Small intestine (tissue), 7 donors: ENCODE measurements around the gene EGFR. TPM values are rescaled to one million over a fixed set of nuclear protein-coding genes. Genes with fewer than 3 reads are reported as not detected.

Experiments used
- DNase-seq, 2 donors: peaks; one replicate each; pipeline versions ENCODE4 v3.0.0 to v3.0.0-alpha.2; 2013
- FAIRE-seq: peaks from 2 replicates; lab custom pipeline; 2012; peaks lifted over from hg19 to GRCh38; lab: Jason Lieb, UNC
- H3K27ac ChIP-seq, 3 donors: one replicate each; pipeline ENCODE4 v1.5.1; 2013; ENCODE audit warnings: low read length in 2 of 3, mild to moderate bottlenecking in 2 of 3, control low read depth in 1 of 3, inconsistent platforms in 1 of 3, low read depth in 1 of 3, moderate library complexity in 1 of 3
- H3K27me3 ChIP-seq, 3 donors: one replicate each; pipeline ENCODE4 v1.6.1; 2013; ENCODE audit warnings: low read length in 3 of 3, inconsistent platforms in 1 of 3; ENCODE audit not compliant: control insufficient read depth in 3 of 3, insufficient read depth in 3 of 3
- H3K36me3 ChIP-seq, 3 donors: one replicate each; pipeline ENCODE4 v1.6.1; 2013; ENCODE audit warnings: low read length in 3 of 3, inconsistent platforms in 1 of 3, low read depth in 1 of 3, mild to moderate bottlenecking in 1 of 3, moderate library complexity in 1 of 3; ENCODE audit not compliant: control insufficient read depth in 3 of 3, insufficient read depth in 2 of 3
- H3K4me1 ChIP-seq, 3 donors: one replicate each; pipeline ENCODE4 v1.6.1; 2013; ENCODE audit warnings: low read length in 2 of 3, inconsistent platforms in 1 of 3, low read depth in 1 of 3, mild to moderate bottlenecking in 1 of 3, moderate library complexity in 1 of 3; ENCODE audit not compliant: control insufficient read depth in 3 of 3, insufficient read depth in 2 of 3
- H3K4me3 ChIP-seq, 3 donors: one replicate each; pipeline ENCODE4 v1.5.1; 2013; ENCODE audit warnings: low read length in 3 of 3, control low read depth in 1 of 3, inconsistent platforms in 1 of 3, low read depth in 1 of 3, mild to moderate bottlenecking in 1 of 3, moderate library complexity in 1 of 3
- H3K9me3 ChIP-seq, 2 donors: one replicate each; pipeline ENCODE4 v1.6.1; 2013; ENCODE audit warnings: low read depth in 1 of 2, low read length in 1 of 2; ENCODE audit not compliant: control insufficient read depth in 2 of 2, insufficient read depth in 1 of 2
- WGBS, 3 donors: extraction: QIAGEN DNeasy Blood & Tissue Kit; methylation state at CpG; one replicate each; pipeline ENCODE4 v1.1.7; 2013; 5-methylcytosine and 5-hydroxymethylcytosine counted together
- polyA plus RNA-seq, 4 donors: library from polyadenylated mRNA; stranded (reverse) in 3 of 4; unstranded in 1 of 4; fragments of 200-250 nt in 3 of 4; fragments of 120-200 nt in 1 of 4; gene quantifications; one replicate each; pipeline versions ENCODE4 v1.2.1 to v1.2.3, GENCODE V29; 2013
- donor health status: healthy with polysubstance abuse.
- donor health status: control.
- donor health status: control.
- donor health status: Bipolar disorder and iron deficiency.
- donor health status: healthy.

The EGFR gene
- polyA plus RNA-seq, 4 donors = 2.2 to 30.5 (median 6.0) TPM

DNA sequence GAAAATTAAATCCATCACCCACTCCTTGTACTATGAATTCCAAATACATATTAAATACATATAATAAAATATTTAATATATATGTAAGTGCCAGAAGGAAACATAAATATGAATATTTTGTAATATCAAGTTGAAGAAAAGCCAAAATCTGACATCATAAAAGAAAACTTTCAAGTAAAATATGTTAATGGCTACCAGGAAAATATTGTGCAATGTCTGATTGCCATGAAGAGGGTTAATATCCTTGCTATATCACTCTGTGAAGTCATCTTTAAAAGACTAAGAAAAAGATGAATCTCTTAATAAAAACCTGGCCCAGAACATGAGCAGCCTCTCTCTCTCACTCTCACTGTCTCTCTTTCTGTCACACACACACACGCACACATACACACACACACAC, 130.2 kb downstream of the EGFR start:
- no peak for FAIRE-seq
- H3K27ac ChIP-seq = no peak overlapping the region
- H3K36me3 ChIP-seq = peaks cover 0 to 62% (median 12%) of the 10 kb centered on the region in 3 donors
- H3K9me3 ChIP-seq = no peaks in the 10 kb centered on the region
- no peak for DNase-seq
- no peaks in the 10 kb centered on the region for H3K4me1 ChIP-seq
- H3K27me3 ChIP-seq = no peaks in the 10 kb centered on the region
- H3K4me3 ChIP-seq = no peak overlapping the region
- 91 to 100% (median 95%) methylated on average over 1 of the region's 1 CpG for WGBS, 3 donors

DNA sequence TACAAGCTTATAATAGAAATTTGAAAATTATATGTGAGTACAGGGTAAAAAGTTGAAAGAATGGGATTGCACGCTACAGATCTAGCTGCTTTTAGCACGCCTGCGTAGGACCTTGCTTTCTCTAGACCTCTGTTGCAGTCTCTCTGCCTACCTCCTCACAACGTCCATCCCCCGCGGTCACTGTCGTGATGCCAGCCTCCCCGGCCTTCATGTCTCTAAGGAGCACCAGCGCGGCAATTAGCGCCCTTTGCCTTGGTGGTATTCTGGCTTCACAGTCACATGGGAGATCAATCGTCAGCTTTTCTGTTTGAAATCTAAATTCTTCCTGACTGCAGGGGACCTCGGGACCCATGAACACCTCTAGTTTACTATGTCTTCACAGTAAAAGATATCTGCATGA, 131.3 kb downstream of the EGFR start:
- Histone ChIP-seq H3K4me3 (no peak overlapping the region), H3K9me3 (no peaks in the 10 kb centered on the region), H3K27ac (no peak overlapping the region), H3K4me1 (no peaks in the 10 kb centered on the region), H3K36me3 (peaks cover 0 to 58% (median 11%) of the 10 kb centered on the region in 3 donors), H3K27me3 (no peaks in the 10 kb centered on the region)
- no peak for FAIRE-seq
- no peak for DNase-seq
- 84 to 93% (median 91%) methylated on average over 13 of the region's 13 CpGs for WGBS, 3 donors

DNA sequence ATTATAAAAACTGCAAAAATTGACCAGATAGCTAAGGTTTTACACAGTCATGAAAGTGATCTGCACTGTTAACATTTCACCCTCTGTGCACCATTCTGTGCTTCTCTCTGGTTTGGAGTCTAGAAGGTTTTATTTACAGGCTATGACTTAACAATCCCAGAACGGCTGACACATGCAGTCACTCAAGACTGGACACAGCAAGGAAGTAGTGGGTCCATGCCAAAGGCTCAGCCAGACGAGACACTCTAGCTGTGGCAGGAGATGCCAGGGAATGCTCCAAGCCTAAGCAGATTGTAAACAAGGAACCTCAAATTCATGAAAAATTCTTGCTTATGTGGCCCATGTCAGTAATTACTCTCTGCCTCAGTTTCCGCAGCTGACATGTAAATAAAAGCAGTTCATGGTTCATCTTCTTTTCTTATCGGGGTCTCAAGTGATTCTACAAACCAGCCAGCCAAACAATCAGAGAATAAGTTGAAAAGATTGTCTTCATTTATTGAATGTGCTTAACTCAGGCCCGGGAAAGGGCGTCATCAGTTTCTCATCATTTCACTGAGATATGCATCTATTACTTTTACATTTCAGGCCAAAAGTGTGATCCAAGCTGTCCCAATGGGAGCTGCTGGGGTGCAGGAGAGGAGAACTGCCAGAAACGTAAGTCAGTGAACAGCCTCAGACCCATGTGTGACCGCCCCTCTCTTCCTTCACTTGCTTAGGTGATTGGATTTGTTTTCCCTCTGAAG, 132.1 kb downstream of the EGFR start:
- no peaks in the 10 kb centered on the region for H3K9me3 ChIP-seq
- no peak overlapping the region for H3K4me3 ChIP-seq
- H3K27ac ChIP-seq = no peak overlapping the region
- FAIRE-seq (no peak), DNase-seq (no peak)
- WGBS, 3 donors = 75 to 91% (median 87%) methylated on average over 8 of the region's 8 CpGs
- H3K36me3 ChIP-seq = peaks cover 0 to 58% (median 12%) of the 10 kb centered on the region in 3 donors
- no peaks in the 10 kb centered on the region for H3K4me1 ChIP-seq
- H3K27me3 ChIP-seq = no peaks in the 10 kb centered on the region

DNA sequence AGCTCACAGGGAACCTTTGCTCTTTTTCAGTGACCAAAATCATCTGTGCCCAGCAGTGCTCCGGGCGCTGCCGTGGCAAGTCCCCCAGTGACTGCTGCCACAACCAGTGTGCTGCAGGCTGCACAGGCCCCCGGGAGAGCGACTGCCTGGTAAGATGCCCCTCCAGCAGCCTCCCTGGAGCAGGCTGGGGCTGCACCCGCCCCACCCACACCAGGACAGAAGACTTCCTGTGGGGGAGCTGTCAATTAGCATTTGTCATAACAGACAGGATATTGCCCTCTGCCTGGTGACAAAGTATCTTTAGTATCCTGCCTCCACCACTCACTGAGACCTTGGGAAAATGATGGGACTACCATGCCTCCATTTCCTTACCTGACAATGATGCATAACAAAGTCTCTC, 133.7 kb downstream of the EGFR start:
- peaks cover 0 to 58% (median 12%) of the 10 kb centered on the region in 3 donors for H3K36me3 ChIP-seq
- H3K9me3 ChIP-seq = no peaks in the 10 kb centered on the region
- no peak overlapping the region for H3K27ac ChIP-seq
- 84 to 90% (median 85%) methylated on average over 6 of the region's 6 CpGs for WGBS, 3 donors
- H3K4me1 ChIP-seq = no peaks in the 10 kb centered on the region
- DNase-seq (no peak), FAIRE-seq (no peak)
- H3K27me3 ChIP-seq = no peaks in the 10 kb centered on the region
- H3K4me3 ChIP-seq = no peak overlapping the region

DNA sequence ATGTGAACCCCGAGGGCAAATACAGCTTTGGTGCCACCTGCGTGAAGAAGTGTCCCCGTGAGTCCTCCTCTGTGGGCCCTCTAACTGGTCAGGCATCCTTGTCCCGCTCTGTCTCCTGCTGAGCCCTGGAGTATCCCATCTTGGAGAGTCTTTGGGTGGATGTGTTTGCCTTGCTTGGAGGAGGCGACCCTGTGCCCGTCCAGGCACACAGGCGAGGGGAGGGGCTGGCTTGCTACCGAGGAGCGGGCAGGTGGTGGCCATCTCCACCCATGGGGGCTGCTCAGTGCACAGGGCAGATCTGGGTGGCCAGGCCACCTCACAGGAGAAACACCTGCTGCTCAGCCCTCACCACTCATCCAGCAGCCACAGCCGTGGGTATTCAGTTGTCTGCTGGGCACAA, 135.3 kb downstream of the EGFR start:
- Histone ChIP-seq H3K9me3 (no peaks in the 10 kb centered on the region), H3K27me3 (no peaks in the 10 kb centered on the region), H3K4me3 (no peak overlapping the region), H3K36me3 (peaks cover 5 to 64% (median 10%) of the 10 kb centered on the region in 3 donors), H3K27ac (no peak overlapping the region), H3K4me1 (no peaks in the 10 kb centered on the region)
- WGBS, 3 donors = 92 to 95% (median 93%) methylated on average over 10 of the region's 10 CpGs
- FAIRE-seq (no peak), DNase-seq (no peak)

DNA sequence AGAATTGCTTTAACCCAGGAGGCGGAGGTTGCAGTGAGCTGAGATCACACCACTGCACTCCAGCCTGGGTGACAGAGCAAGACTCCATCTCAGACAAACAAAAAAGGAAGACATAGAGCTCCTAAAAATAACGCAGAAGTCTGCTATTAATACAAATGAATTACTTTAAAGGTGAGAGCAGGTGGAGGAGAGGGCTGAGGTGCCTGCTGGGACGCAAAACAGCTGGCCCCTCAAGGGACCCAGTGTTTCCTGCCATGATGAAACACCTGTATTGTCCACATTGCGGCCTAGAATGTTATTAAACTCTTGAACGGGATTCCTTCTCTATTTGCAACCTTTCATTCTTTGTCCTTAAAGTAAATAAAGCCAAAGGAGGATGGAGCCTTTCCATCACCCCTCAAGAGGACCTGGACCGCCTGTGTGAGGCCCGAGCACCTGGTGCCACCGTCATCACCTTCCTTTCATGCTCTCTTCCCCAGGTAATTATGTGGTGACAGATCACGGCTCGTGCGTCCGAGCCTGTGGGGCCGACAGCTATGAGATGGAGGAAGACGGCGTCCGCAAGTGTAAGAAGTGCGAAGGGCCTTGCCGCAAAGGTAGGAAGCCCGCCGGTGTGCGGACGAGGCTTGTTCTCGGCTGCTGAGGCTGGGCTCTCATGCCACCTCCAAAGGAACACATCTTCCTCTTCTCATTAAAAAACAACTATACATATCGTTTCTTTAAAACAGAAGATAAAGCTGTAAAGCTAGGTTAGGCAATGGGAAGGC, 136.7 kb downstream of the EGFR start:
- H3K36me3 ChIP-seq = peaks cover 5 to 67% (median 11%) of the 10 kb centered on the region in 3 donors
- H3K9me3 ChIP-seq = no peaks in the 10 kb centered on the region
- WGBS, 3 donors = 87 to 93% (median 89%) methylated on average over 24 of the region's 24 CpGs
- no peaks in the 10 kb centered on the region for H3K4me1 ChIP-seq
- DNase-seq (no peak), FAIRE-seq (no peak)
- no peak overlapping the region for H3K4me3 ChIP-seq
- H3K27ac ChIP-seq = no peak overlapping the region
- no peaks in the 10 kb centered on the region for H3K27me3 ChIP-seq

DNA sequence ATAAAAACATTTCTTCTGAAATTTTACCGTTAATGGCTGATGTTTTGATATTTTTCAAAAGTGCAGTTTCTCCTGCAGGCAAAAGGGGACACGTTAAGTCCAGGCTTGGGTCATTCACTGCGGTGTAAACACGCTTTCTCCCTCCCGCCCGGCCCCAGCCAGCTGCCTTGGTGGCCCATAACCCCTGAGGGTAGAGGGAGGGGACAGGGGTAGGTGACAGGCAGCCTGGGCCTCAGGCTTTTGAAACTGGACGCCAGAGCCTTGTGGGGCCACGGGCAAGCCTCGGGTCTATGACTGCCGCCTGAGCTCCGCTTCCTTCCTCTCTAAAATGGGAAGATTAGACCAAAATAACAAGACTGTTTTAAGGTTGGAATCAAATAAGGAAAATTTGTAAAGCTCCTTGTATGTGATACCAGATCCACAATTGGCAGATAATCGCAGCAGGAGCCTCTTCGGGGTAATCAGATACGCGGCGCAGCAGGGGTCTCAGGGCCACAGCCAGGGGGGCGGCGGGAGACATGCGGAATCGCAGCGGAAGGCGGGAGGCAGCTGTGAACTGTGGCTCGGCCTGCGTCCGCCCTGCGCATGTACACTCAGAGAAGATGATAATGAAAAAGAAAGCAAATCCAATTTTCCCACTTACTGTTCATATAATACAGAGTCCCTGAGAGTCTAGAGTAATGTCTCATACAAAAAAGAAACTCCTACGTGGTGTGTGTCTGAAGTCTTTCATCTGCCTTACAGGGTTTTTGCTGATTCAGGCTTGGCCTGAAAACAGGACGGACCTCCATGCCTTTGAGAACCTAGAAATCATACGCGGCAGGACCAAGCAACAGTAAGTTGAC, 138.3 kb downstream of the EGFR start:
- Histone ChIP-seq H3K9me3 (no peaks in the 10 kb centered on the region), H3K27ac (no peak overlapping the region), H3K27me3 (no peaks in the 10 kb centered on the region), H3K4me3 (no peak overlapping the region), H3K4me1 (no peaks in the 10 kb centered on the region), H3K36me3 (peaks cover 7 to 66% (median 11%) of the 10 kb centered on the region in 3 donors)
- DNase-seq (no peak), FAIRE-seq (no peak)
- WGBS, 3 donors = 79 to 88% (median 85%) methylated on average over 30 of the region's 30 CpGs

DNA sequence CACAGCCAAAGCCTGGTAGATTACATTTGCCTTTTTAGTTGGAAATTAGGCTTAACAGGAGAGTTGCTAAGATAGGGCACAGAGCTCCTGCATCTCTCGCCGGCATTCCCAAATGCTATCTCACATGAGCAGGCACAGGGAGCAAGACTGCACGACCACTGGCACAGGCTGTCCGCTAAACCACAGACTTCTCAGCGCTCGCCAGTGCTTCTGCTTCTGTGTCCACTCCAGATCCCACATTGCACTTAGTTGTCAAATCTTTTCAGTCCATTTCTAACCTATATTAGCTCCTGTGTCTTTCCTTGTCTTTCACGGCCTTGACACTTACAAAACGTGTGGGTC, 138.9 kb downstream of the EGFR start:
- Histone ChIP-seq H3K27ac (no peak overlapping the region), H3K4me1 (no peaks in the 10 kb centered on the region), H3K9me3 (no peaks in the 10 kb centered on the region), H3K36me3 (peaks cover 7 to 66% (median 11%) of the 10 kb centered on the region in 3 donors), H3K4me3 (no peak overlapping the region), H3K27me3 (no peaks in the 10 kb centered on the region)
- DNase-seq (no peak), FAIRE-seq (no peak)
- 86 to 89% (median 87%) methylated on average over 8 of the region's 8 CpGs for WGBS, 3 donors
